Left renal pelvis (tissue), 4 donors: Measurements from ENCODE around the gene UNC119. TPM values are rescaled to one million over a fixed set of nuclear protein-coding genes. Genes with fewer than 3 reads are reported as not detected.
"Not testable (repeated sequence)": the region's sequence is repeated elsewhere in the genome, so short reads cannot be mapped to it uniquely, and the experiment has no call there.

Source experiments
- DNase-seq, 4 donors: peaks; one replicate each; pipeline ENCODE4 v3.0.0-alpha.2; 2013; ENCODE audit warnings: low read depth in 4 of 4, low spot score in 3 of 4
- polyA plus RNA-seq, 4 donors: library from polyadenylated mRNA; unstranded; fragments of 120-200 nt; gene quantifications; one replicate each; pipeline ENCODE4 v1.2.1, GENCODE V29; 2013; ENCODE audit not compliant: insufficient read length in 4 of 4

The UNC119 gene
- polyA plus RNA-seq, 4 donors = 31.9 to 70.4 (median 51.6) TPM

DNA sequence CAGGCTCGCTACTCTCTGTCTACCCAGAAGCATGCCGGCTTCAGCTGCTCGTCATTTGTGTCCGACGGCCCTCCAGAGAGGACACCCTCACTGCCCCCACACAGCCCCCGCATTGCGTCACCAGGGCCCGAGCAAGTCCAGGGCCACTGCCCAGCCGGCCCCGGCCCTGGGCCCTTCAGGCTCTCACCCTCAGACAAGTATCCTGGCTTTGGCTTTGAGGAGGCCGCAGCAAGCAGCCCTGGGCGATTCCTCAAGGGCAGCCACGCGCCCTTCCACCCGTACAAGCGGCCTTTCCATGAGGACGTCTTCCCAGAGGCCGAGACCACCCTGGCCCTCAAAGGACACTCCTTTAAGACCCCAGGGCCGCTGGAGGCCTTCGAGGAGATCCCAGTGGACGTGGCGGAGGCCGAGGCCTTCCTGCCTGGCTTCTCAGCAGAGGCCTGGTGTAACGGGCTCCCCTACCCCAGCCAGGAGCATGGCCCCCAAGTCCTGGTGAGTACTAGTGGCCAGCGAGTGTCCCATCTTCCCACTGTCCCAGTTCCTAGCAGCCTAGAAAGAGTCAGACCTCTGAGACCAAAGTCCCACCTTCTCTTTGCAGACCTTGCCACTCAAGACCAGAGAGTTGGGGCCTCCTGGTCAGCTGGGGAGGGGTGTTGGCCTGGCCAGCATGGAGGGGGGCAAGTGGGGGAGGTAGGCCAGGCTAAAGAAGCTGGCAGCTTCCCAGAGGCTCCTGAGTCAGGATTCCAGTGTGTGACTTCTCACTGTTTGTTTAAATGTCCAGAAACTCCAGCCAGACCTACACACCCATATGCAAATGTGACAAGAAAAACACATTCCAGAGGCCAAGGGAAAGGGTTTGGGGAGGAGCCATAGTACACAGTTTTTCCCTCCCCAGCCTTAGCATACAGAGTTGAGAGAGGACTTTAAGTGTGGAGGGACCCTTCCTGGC, 27.7 kb downstream of the UNC119 start:
- DNase-seq = peak; percentile 43 to 67 (median 62)

DNA sequence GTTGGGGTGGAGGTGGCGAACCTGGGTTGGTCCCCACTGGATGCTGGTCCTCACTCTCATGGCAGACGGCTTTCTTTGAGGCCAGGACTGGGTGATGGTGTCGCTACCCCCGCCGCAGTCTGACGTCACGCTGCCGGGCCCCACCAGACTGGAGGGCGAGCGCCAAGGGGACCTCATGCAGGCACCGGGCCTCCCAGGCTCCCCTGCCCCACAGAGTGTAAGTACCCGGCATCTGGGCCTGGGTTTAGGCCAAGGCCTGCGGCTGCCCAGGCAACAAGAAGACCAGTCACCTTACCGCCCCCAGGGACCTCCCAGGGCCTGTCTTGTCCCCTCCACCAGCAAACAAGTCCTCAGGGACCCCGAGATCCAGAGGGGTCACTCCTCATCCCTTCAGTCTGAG, 28.5 kb downstream of the UNC119 start:
- no peak for DNase-seq

DNA sequence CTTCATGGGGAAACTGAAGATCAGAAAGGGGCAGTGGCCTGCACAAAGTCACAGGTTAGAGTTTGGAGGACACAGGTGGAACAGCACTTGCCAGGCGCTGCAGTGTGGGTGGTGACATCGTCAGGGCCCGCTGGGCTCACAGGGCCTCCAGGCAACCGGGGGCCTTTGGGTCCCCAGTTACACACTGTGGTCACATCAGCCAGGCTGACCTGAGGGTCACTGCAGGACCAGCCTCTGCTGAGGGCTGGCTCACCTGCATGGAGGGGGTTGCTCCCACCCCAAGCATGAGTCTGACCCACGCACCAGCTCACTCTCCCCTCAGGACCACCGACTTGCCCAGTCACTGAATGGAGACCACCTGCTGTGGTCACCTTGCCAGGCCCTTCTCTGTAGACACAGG, 29.2 kb downstream of the UNC119 start:
- DNase-seq = no peak

DNA sequence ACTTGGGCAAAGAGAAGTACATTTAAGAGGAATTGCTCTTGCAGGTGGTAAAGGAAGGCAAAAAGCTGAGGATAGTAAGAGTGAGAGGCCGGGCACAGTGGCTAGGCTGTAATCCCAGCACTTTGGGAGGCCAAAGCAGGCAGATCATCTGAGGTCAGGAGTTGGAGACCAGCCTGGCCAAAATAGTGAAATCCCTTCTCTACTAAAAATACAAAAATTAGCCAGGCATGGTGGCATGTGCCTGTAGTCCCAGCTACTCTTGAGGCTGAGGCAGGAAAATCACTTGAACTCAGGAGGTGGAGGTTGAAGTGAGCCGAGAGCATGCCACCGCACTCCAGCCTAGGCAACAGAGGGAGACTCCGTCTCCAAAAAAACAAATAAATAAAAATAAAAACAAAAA, 30.1 kb downstream of the UNC119 start:
- not testable (repeated sequence) for DNase-seq

DNA sequence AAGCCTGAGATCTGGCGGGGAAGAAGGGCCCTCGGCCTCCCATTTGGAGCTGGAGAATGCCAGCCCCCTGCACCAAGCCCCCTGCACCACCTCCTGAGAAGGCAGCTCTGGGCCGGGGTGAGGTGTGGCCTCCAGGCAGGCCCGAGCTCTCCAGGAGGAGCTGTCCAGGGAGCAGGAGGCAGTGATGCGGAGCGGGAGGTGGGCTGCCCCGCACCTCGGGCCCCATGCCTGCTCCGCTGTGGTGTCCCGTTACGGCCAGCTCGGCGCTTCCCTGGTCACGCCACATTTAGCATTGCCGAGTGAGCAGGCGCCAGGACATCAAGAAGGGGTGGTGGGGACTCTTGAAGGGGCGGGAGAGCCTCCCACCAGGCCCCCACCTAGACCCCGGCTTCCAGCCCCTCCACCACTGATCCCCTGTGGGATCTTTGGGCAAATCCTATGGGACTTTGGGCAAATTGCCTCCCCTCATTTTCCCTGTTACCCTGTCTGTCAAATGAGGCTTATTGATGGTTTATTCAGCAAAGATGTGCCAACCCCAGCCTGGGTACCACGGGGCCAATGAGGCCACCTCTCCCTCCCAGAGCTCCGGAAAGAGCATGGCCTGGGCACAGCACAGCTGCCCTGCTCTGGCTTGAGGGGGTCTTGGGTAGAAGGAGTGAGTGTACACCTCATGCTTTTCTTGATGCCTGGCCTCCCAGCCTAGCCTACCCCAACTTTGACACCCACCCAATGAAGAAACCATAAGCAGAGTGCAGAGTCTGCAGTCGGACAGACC, 30.9 kb downstream of the UNC119 start:
- peak in 2 of 4 donors; percentile 39 to 73 for DNase-seq

DNA sequence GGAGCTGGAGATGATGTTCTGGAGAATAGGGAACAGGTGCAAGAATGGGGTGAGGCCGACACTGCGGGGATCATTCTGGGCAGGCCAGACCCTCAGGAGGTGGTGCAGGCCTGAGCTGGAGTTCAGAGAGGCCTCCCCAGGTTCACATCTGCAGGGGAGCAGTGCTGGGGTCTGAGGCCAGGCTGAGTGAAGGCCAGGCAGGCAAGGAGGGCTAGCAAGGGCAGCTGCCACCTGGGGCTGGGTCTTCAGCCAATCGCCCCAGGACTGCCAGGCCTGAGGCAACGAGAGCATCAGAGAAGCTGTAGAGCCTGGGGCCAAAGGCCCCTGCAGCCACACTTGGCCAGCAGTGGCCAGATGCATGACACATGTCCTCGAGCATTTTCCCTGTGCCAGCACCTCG, 31.7 kb downstream of the UNC119 start:
- DNase-seq = no peak

DNA sequence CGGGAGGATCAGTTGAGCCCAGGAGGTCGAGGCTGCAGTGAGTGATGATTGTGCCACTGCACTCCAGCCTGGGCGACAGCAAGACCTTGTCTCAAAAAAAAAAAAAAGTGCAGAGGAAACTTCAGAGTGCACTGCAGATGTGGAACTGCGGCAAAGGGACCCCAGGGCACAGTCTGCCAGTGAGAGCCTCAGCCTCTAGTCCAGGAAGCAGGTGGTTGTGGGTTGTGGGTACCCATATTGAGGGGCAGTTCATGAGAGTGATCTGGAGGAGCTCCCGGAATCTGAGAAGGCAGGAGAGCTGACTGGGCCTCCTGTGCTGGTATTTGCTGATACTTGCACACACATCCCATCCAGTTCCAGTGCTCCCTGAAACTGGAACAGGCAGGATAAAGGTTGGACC, 33.2 kb downstream of the UNC119 start:
- no peak for DNase-seq

DNA sequence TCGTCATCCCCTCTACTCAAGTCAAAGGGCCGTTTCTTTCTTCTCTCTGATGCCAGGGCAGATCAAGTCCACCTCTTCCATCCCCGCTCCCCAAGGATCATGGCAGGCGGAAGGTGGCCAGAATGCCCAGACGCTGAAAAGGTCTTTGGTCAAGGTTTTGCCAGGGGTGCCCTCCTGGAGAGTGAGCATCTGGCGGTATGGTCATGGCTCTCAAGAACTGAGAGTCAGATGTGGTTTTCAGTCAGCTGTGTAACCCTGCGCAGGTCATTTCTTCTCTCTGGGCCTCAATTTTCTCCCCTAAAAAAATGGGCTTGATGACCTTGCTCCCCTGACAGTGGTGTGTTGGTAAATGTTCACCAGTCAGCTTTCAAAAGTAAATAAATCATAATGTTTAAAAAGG, 33.8 kb downstream of the UNC119 start:
- DNase-seq = no peak

DNA sequence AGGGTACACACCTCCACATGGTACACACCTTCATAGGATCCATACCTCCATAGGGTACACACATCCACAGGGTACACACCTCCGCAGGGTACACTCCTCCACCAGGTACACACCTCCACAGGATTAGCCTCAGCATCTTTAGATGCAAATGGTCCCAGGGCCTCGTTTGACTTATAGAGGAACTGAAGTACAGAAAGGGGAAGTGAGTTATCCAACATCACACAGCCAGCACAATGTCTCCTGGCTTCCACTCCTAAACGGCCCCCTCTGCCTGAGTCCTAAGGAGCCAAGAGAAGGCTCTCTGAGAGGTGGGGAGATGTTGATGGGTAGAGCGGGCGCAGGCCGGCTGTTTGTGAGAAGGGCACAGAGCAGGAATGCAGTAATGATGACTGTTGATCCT, 34.3 kb downstream of the UNC119 start:
- DNase-seq = no peak

DNA sequence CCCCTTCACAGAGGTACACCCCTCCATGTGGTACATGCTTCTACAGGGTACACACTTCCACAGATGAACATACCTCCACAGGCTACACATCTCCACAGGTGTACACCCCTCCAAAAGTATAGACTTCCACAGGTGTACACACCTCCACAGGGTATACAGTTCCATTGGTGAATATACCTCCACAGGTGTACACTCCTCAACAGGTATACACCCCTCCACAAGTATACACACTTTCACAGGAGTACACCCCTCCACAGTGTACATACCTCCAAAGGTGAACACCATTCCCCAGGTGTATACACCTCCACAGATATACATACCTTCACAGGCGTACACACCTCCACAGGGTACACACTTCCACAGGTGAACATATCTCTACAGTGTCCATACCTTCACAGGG, 36.9 kb downstream of the UNC119 start:
- no peak for DNase-seq

DNA sequence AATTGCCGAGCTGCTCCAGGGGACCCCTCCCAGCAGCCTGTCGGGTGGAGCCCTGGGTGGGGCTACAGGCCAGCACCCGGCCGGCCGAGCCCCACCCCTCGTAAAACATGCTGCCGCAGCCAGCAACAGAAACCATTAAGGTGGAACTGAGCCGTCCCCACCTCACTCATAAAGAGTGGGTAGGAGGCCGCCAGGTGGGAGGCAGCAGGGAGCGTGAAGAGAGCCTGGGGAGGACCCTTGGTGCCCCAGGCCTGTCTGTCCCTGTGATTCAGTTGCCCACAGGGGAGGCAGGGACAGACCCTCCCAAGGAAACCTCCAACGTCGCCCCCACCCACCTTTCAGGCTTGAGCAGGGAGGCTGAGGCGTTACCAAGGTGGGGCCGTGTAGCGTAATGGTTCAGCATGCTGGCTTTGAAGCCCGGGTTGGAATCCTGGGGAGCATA, 37.8 kb downstream of the UNC119 start:
- DNase-seq = no peak

DNA sequence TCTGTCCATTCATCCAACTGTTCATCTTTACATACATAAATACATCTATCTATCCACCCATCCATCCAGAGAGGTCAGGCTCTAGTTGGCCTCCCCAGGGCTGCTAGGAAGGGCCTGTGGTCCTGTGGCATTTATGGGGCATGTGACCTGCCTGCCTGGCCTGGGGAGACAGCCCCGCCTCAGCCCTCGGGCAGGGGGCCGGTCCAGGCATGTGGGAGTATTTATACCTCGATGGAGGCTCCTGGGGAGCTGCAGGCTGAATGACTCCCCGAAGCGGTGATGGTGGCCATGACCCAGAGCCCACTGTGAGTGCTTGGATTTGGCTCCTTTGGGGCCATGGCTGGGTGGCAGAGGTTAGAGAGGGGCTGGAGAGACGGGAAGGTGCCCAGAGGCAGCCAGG, 38.9 kb downstream of the UNC119 start:
- no peak for DNase-seq

DNA sequence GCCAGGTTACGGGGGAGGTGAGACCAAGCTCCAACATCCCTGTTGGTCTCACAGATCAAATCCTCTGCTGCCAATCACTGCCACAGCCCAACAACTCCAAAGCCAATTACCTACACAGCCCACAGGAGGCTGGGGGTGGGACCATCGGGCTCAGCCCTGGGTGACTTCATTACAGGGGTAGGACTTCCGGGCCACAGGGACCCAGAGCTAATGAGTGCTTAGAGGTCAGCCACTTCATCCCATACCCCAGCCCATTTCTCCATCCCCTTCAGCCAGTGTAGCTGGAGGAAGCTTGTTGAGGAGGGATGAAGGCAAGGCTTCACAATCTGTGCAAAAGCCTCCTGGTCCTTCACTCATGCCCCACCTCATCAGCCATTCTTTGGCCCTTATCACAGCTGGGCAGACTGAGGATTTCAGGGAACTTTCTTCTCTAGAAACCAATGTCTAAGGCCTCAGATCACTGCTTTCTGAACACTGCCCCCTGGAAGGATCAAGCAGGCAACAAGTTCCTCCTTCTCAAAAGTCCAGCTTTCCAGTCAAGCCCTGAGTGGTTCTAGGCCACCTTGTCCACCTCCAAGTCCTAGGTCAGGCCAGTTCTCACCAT, 40.5 kb downstream of the UNC119 start:
- no peak for DNase-seq

DNA sequence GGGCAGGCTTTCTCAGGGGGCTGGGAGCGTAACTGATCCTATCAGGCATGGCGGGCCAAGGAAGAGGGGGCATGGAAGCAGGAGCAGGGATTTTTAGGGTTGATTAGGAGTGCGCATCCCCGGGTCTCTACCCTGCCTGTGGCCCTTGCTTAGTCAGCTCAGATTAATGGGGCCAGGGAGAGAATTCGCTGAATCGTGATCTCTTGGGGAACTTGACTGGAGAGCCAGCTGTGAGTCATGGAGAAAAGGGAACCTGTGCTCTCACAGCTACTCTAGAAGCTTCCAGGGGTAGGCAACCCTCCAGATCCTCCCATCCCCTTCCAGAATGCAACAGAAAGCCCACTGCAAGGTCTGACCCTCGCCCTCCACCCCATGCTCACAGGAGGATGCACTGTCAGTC, 42.6 kb downstream of the UNC119 start:
- no peak for DNase-seq

DNA sequence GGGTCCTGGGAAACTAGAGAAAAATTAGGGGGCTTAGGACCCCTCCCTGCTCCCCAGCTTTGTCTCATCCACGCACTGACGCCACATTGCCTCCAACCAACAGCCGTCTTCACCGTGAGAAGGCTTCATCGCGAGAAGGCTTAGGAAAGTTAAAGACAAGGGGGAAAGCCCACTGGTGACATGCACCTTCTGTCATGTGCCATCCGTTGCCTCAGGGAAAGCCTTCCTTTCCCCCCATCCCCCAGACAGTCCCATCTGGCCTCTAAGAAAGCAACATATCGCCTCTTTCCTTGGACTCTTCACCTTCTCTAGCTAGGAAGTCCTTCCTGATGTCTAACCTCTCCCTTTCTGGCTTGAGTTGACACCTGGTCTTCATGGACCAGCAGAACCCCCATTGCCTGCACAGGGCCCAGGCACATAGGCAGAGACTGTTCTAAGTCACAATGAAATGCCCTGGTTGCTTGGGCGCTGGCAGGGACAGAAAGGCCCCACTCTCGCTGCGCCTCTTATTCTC, 44.2 kb downstream of the UNC119 start:
- DNase-seq = no peak

DNA sequence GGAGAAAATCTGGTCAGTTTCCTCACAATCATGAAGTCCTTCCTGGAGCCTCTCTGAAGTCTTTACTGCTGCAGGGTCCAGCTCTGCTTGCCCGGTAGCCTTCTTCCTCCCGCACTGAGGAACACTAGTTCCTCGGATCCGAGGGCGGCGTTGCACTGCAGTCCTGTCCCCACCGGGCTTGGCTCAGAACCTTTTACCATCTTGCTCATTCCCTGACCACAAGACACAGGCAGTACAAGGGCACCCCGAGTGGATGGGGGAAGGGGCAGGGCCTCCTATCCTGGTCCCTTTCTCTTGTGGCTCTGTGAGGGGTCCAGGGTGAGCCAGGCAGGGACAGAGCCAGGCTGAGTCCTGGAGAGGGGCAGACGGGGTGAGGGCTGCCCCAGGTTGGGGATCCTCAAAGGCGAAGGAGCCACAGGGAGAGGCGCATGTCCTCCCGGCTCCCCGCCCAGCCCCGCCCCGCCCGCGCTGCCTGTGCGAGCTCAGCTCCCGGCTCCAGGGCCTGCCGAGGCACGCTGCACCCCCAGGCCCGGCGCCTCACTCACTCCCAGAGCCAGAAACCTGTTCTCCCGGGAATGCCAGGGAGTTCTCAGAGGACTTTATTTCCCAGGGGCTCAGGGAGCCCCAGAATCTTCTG, 44.7 kb downstream of the UNC119 start:
- no peak for DNase-seq

DNA sequence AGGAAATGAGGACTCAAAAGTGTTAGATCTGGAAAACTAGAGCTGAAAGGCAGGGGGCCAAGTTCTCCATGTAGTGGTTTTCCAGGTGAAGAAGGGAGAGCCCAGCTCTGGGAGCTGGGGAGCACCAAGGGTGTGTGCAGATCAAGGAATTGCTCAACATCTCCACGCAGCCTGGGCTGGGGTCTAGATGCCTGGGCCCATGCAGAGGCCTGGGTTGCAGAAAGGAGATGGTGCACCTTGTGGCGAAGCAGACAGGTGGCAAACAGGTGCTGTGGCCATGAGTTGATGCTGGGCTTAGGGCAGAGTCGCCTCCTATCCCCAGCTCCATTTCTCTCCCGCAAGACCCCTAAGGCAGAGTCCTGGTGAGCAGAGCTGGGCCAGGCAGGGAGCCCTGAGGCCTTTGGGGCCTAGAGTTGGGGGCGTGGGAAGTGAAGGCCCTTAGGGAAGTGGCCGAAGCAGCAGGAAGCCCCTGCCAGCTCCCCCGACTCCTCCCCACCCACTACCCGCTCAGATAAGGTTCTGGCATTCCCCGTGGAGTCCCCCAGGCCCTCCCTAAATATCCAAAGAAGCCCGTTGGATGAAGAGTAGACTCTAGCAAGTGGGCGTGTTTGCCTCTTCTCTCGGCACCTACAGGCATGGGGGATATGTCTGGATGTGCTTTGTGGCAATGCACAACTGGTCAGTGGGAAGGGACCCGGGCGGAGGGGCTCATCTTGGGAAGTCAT, 45.5 kb downstream of the UNC119 start:
- DNase-seq = no peak

DNA sequence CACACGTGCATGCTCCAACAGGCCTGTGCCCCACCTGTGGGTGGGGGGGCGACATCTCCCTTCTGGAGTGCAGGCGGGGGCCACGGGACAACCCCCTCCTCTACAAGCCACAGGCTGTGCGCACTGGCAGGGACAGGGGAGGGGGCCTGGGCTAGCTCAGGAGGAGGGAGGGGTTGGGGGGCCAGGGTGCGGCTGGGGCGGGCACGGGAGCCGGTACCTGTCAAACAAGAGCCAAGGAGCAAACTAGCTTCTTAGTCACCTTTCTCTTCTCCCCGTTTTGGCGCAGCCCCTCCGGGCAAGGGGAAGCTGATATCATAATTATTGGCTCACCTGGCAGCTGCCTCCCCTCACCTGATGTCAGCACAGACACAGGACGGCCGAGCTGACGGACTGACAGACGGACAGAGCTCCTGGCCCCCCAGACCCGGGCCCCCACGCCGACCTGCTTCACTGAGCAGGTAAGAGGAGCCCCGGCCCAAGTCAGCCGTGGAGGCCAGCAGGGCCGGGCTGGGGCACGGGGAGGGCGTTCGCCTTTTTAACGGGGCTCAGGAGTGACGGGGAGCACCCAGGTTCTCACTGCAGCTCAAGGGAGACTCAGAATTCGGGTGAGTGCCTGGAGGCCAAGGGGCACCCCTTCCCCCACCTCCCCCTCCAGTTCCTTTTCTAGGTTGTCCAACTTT, 46.3 kb downstream of the UNC119 start, which contains the start of gene FOXN1:
Gene FOXN1 (plus strand): TSS at position 363 of the 680 bp plus-strand sequence. CDS start 17,622 bp downstream, outside the sequence.
- DNase-seq = no peak

DNA sequence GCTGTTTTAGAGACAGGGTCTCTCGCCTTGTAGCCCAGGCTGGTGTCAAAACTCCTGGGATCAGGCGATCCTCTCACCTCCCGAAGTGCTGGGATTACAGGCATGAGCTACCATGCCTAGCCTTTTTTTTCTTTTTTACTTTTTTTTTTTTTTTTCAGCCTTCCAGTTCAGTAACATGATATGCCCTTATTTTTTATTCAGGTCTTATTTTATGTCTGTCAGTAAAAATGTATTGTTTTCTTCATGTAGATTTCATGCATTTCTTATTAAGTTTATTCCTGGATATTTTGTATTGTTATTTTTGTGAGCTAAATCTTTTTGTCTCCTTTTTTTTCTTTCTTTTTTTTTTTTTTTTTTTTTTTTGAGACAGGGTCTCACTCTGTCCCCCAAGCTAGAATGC, 49.0 kb downstream of the UNC119 start:
- no peak for DNase-seq
